COLO829 (cell line): ENCODE measurements around the gene SLC41A1.

Experiments used
- DNase-seq: peaks from one replicate; pipeline ENCODE4 v3.0.0; 2012; ENCODE audit warnings: low spot score

The SLC41A1 gene

DNA sequence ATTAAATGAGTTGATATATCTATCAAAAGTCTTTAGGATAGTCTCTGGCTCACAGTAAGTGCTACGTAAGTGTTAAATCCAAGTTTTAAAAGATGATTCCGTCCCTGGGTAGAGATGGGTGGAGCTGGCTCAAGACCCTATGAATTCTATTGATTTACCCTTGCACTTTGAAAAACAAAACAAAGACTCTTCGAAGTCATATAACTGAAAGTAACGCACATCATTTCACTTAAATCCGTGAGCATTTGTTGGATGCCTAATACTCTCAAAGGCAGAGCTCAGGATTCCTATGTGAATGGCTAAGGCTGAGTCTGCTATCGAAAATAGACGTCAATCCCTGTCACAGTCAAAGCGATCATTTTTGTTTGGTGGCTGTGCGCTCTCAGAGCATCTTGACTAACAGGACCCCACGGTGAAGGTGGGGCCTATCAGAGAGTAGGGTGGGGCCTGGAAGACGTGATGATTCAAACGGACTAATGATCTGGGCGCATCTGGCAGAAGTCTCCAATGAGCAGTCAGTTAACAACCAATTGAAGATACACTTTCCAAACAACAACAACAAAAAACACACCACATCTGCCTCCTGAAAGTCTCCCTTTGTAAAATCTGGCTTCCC, 61.9 kb downstream of the SLC41A1 start:
- no peak for DNase-seq

DNA sequence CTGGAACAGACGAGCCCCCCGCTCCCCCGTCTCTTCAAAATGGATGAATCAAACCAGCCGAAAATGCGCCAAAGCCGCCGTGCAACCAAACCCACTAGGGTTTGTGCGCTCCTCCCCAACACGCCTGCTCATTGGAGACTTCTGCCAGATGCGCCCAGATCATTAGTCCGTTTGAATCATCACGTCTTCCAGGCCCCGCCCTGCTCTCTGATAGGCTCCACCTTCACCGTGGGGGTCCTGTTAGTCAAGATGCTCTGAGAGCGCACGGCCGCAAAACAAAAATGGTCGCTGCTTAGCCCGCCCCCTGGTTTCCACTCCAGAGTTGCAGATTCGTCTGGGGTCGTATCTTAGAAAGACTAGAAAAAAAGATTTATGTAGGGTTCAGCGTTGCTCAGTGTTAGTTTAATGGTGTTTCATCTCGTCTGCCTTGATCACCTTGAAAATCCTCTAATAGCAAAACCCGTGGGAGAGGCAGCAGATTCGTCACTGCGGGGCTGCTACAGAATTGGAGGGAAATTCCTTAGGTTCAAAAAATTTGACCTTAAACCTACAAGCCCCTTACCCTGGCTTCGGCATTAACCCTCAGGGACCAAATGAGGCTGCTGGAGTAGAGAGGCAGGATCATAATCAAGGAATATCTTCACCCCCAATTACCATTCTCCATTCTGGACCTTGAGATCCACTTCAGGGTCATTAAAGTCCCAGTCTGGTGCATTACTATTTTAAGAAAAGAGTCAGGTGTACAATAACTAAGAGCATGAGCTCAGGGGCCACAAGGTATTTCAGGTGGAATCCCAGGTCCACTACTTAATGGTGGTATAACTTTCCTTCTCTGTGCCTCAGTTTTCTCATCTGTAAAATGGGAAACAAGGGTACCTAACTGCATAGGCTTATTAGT, 62.6 kb downstream of the SLC41A1 start, which contains the start of gene NUCKS1:
TSS of gene NUCKS1 (minus strand) at position 45 of the 898 bp plus-strand sequence. CDS start 209 bp downstream, outside the sequence.
- DNase-seq = peak; percentile 97

DNA sequence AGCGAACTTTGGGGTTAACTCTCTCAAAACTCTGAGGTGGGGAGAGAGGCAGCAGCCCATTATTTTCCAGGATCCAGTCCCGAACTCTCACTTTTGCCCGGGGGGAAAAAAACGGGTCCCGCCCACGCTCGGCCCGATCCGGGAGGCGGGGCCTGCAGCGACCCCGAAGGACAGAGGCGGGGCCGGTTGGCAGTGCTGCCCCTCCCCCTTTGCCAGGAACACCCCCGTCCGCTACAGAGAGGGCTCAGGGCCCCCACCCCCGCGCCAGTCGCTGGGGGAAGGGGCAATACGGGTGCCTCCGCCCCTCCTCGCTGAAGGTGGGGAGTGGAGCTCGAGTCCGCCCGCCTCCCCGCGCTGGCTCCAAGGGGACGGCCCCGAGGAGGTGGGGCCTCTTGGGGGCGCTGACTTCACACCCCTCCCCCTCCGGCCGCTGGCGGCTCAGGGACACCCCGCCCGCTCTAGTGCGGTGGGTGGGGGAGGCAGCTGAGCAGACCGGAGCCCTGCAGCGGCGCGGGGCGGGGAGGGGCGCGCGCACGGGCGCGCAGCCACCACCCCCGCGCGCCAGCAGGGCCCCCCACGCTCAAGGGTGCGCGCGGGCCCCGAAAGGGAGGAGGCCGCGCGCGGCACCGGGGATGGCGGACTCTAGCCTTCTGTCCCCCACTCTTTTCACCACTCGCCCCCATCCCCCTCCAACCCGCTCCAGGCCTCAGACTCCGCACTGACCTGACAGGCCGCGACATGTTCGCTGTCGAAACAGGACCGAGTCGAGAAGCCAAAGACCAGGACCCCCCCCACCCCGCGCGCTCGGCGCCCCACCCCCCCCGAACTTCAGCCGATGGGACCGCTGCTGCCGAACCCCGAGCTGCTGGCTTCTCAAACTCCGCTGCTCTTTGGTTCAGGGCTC, 63.5 kb downstream of the SLC41A1 start:
- DNase-seq = peak; percentile 99

DNA sequence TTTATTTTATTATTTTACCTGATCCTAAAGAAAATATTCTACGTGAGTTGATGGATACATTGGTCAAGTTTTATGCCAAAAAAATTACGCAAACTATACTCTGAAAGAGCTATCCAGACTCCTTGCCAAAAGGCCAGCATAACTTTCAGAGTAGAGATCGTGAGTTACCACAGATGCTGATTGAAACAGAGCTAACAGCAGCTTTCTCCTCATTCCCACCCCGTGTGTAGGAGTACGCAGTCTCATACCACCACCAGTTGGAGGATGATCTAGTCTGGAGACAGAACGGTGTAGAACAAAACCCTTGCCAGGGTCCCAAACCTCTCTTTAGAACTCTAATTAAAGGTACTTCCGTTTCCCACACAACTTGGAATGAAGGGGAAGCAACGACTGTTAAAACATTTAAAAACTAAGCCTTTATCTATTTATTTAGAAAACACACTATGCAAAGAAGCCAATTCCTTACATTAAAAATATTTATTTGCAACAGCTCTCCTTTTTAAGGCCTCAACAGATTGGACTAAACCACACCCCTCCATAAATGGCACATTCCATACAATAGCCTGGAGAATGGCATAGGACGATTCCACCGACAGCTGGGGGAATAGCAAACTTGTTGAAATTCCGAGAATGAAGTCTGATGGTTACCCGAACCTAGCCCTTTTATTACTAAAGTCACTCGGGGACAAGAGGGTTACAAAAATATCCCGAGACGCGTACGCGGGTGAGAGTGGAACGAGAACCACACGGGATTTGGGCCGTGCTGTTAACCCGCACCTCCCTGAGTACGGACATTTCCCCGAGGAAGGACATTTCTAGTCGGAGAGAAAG, 64.4 kb downstream of the SLC41A1 start:
- peak; percentile 58 for DNase-seq

DNA sequence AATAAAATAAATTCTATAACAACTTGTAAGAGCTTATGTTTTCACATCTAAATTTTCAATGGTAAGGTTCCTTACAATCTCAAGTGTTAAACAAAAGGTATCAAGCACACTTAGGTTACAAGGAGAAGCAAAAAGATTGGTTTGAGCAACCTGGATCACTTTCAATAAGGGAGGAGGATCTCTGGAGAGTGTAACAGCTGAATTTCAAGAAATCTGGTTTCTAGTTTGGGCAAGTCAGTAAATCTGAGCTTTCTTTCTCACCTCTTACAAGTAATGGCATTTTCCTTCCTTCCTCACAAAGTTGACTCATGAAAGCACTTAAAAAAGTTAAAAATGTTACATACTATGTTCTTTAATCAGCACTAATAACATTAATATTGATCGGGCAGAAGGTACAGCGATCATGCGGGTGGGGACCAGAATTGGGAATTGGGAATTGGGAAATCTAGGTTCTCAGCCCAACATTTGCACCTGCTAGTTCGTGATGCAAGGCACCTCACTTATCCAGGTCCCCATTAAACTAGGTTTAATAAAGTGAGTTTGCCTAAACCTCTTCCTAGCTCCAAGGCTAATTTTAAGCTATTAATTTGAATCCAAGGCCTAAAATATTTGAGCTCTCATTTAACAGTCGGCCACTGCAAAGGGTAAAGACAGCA, 66.1 kb downstream of the SLC41A1 start:
- no peak for DNase-seq

DNA sequence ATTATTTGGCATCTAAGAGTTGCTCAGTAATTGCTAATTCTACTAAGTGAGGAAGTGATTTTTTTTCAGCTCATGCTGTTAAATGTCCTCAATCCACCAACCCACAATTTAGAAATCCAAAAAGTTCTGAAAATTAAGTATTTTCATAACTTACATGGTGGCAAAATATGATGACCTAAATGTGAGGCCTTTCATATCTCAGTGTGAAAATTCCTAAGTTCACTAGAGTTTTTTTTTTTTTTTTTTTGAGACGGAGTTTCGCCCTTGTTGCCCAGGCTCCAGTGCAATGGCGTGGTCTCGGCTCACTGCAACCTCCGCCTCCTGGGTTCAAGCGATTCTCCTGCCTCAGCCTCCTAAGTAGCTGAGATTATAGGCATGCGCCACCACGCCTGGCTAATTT, 68.6 kb downstream of the SLC41A1 start:
- no peak for DNase-seq

DNA sequence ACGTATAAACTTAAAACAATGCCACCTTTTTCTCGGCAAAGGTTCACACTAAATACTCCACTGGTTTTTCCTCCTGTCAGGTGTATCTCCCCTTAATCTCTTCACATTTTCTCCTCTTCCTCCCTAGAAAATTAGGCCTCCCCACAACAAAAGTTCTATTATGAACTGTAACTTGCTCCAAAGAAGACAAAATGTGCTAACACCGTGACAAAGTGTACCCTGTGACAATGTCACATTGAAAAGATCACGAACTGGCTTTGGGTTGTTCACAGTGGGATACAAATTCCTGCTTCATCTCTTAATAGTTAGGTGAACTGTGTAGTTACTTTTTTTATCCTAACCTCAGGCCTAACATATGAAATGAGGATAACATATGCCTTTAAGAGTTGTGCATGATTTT, 69.0 kb downstream of the SLC41A1 start:
- DNase-seq = no peak

DNA sequence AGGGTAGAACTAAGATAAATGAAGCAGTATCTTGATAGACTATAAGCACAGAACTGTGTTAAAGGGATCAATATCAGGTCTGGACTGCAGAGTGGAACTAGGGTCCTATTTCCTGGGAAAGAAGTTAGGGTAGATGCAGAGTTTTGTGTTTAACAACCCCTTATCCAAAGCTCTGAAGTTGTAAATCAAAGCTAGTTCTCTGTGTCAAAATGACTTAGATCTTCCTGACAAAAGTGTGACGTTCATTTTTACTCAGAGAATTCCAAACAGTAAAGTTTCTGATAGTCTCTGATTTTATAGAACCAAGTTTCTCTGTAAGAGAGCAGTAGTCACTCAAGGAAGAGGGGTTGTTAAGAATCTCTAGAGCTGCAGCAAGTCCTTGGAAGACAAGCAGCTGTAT, 71.3 kb downstream of the SLC41A1 start:
- DNase-seq = no peak

DNA sequence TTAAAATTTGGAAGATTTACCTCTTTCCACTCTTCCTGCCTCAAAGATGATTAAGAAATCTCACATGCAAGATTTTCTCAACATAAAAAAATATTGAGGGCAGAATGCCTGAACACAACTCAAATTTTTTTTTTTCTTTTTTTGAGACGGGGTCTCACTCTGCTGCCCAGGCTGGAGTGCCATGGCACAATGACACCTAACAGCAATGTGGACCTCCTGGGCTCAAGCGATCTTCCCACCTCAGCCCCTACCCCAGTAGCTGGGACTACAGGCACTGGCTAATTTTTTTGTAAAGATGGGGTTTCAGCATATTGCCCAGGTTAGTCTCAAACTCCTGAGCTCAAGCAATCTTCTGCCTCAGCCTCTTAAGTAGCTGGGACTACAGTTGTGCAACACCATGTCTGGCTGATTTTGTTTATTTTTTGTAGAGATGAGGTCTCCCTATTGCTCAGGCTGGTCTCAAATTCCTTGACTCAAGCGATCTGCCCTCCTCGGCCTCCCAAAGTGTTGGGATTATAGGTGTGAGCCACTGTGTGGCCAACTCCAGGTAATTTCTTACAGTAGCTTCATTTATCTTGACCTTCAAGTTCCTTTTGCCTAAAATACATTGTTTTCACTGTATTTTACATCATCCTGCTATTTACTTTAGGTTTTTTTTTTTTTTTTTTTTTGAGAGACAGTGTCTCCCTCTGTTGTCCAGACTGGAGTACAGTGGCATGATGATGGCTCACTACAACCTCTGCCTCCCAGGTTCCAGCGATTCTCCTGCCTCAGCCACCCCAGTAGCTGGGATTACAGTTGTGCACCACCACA, 73.4 kb downstream of the SLC41A1 start:
- DNase-seq = no peak
